CD4-positive, alpha-beta memory T cell (primary cell): Measurements from ENCODE around the gene MYOT. TPM values are rescaled to one million over a fixed set of nuclear protein-coding genes. Genes with fewer than 3 reads are reported as not detected.

Experiments used
- CTCF ChIA-PET: fragments of 350-600 bp; sonication (Branson Sonifier 250); formaldehyde crosslinking; loops from one replicate; lab custom pipeline; 2021; ENCODE audit warnings: inconsistent platforms; ENCODE audit not compliant: partially characterized antibody; lab: Charles Lee
- POLR2A ChIA-PET: fragments of 350-600 bp; sonication (Branson Sonifier 250); formaldehyde crosslinking; loops from one replicate; lab custom pipeline; 2021; ENCODE audit not compliant: partially characterized antibody; lab: Charles Lee
- DNase-seq, 5 donors: peaks; one replicate each; pipeline versions ENCODE4 v3.0.0 to v3.0.0-alpha.2; 2020 to 2022; ENCODE audit warnings: mixed read lengths in 1 of 5
- H3K27ac ChIP-seq: one replicate; pipeline ENCODE4 v1.7.0; 2013; ENCODE audit warnings: low read depth, low read length
- H3K27me3 ChIP-seq: 2 replicates; pipeline ENCODE4 v1.7.0; 2013; ENCODE audit warnings: mild to moderate bottlenecking, low read length, moderate library complexity; ENCODE audit not compliant: insufficient read depth
- H3K36me3 ChIP-seq: 2 replicates; pipeline ENCODE4 v1.7.0; 2013; ENCODE audit warnings: mild to moderate bottlenecking, low read length, moderate library complexity; ENCODE audit not compliant: insufficient read depth
- H3K4me1 ChIP-seq: 2 replicates; pipeline ENCODE4 v1.7.0; 2013; ENCODE audit warnings: mild to moderate bottlenecking, low read length, moderate library complexity; ENCODE audit not compliant: insufficient read depth
- H3K4me3 ChIP-seq, 2 donors: one replicate each; pipeline ENCODE4 v1.7.0; 2013; ENCODE audit warnings: low read length in 2 of 2, mild to moderate bottlenecking in 1 of 2
- H3K9me3 ChIP-seq, 2 donors: one replicate each; pipeline ENCODE4 v1.7.0; 2013; ENCODE audit warnings: low read length in 2 of 2, control low read depth in 1 of 2; ENCODE audit not compliant: control insufficient read depth in 1 of 2
- H3K27ac Mint-ChIP-seq, 7 donors: one replicate each; pipeline ENCODE4 v1.8.0; 2020 to 2021; ENCODE audit warnings: mixed read lengths in 7 of 7, mild to moderate bottlenecking in 6 of 7, inconsistent platforms in 3 of 7, moderate library complexity in 3 of 7
- H3K27me3 Mint-ChIP-seq, 2 donors: one replicate each; pipeline ENCODE4 v1.8.0; 2020 to 2021; ENCODE audit warnings: mixed read lengths in 2 of 2
- H3K36me3 Mint-ChIP-seq, 2 donors: one replicate each; pipeline ENCODE4 v1.8.0; 2020 to 2021; ENCODE audit warnings: mixed read lengths in 2 of 2, inconsistent platforms in 1 of 2, mild to moderate bottlenecking in 1 of 2
- H3K4me1 Mint-ChIP-seq, 4 donors: one replicate each; pipeline ENCODE4 v1.8.0; 2020 to 2021; ENCODE audit warnings: mixed read lengths in 4 of 4, mild to moderate bottlenecking in 1 of 4
- H3K4me3 Mint-ChIP-seq, 8 donors: one replicate each; pipeline ENCODE4 v1.8.0; 2020 to 2021; ENCODE audit warnings: mixed read lengths in 8 of 8, mild to moderate bottlenecking in 7 of 8, moderate library complexity in 6 of 8, inconsistent platforms in 3 of 8
- H3K9me3 Mint-ChIP-seq, 8 donors: one replicate each; pipeline ENCODE4 v1.8.0; 2020 to 2021; ENCODE audit warnings: mixed read lengths in 8 of 8, mild to moderate bottlenecking in 5 of 8, inconsistent platforms in 3 of 8, moderate library complexity in 1 of 8
- intact Hi-C: fragments of 100-400 bp; cut with micrococcal nuclease; formaldehyde crosslinking; loops from one replicate; pipeline ENCODE4 v1.15.1; 2023
- polyA plus RNA-seq, 2 donors: library from polyadenylated mRNA; unstranded; fragments of 300-500 nt; fragmentation: Illumina TruSeq; gene quantifications; one replicate each; pipeline ENCODE4 v1.2.3, GENCODE V29; 2021
- total RNA-seq, 2 experiments: library from RNA; stranded (reverse); gene quantifications; one replicate each; pipeline ENCODE4 v1.2.3, GENCODE V29; 2021

Gene MYOT, protein sequence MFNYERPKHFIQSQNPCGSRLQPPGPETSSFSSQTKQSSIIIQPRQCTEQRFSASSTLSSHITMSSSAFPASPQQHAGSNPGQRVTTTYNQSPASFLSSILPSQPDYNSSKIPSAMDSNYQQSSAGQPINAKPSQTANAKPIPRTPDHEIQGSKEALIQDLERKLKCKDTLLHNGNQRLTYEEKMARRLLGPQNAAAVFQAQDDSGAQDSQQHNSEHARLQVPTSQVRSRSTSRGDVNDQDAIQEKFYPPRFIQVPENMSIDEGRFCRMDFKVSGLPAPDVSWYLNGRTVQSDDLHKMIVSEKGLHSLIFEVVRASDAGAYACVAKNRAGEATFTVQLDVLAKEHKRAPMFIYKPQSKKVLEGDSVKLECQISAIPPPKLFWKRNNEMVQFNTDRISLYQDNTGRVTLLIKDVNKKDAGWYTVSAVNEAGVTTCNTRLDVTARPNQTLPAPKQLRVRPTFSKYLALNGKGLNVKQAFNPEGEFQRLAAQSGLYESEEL
- total RNA-seq (not detected), polyA plus RNA-seq (under 1 TPM in 1 of 2 donors, not detected in 1; 0.23 TPM)

DNA sequence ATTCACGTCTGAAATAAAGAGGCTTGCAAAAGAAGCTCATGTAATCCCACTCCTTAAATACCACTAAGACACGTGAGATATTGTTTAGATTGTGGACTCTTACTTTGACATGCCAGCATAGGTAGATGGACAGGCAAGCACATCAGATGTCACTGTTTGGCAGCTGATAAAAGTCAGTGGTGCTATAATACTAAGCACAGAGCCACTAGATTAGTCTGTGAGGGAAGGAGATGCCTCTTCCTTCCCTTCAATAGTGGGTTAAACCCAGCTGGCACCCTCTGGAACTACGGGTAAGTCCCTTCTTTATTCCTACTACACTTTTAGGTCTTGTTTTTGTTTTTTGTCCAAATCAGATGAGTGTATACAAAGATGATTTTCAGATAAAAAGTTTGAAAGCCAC lies at the start of gene MYOT:
MYOT (plus strand) TSS at position 197 of the 400 bp plus-strand sequence. CDS start 2,792 bp downstream, outside the sequence.
- intact Hi-C loops = no loop called here
- no peaks in the 10 kb centered on the region for H3K27me3 Mint-ChIP-seq
- H3K36me3 ChIP-seq = no peaks in the 10 kb centered on the region
- H3K9me3 Mint-ChIP-seq = no peaks in the 10 kb centered on the region
- H3K4me1 Mint-ChIP-seq = no peaks in the 10 kb centered on the region
- H3K4me3 Mint-ChIP-seq = no peak within 1 kb of the TSS
- H3K27ac ChIP-seq = no peak within 1 kb of the TSS
- H3K36me3 Mint-ChIP-seq = no peaks in the 10 kb centered on the region
- ChIA-PET POLR2A (no interaction called here), CTCF (no interaction called here)
- H3K4me1 ChIP-seq = no peaks in the 10 kb centered on the region
- H3K4me3 ChIP-seq = no peak within 1 kb of the TSS
- H3K9me3 ChIP-seq = no peaks in the 10 kb centered on the region
- H3K27me3 ChIP-seq = no peaks in the 10 kb centered on the region
- H3K27ac Mint-ChIP-seq = no peak within 1 kb of the TSS
- no peak for DNase-seq

DNA sequence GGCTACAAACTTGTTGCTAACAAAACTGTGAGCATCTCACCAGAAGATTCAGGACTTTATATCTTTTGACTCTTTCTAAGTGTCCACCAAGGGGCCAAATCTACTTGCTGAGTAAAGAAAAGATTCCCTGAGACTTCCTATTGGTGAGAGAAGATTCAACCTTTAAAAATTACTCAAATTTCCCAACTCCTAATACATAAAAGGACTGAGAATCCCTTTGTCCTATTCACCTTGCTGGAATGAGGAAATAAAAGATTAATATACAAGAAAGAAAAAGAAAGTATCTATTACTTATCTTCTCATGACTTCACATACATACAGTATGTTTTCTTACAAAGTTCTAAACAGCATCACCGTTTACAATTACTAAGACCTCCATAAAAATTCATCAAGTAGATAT lies 47.9 kb upstream of the MYOT start:
- no peaks in the 10 kb centered on the region for H3K27me3 ChIP-seq
- intact Hi-C loops = no loop called here
- no peak overlapping the region for H3K27ac Mint-ChIP-seq
- H3K9me3 ChIP-seq = no peaks in the 10 kb centered on the region
- CTCF ChIA-PET = no interaction called here
- no peaks in the 10 kb centered on the region for H3K4me1 Mint-ChIP-seq
- no peaks in the 10 kb centered on the region for H3K4me1 ChIP-seq
- H3K27me3 Mint-ChIP-seq = no peaks in the 10 kb centered on the region
- no peak overlapping the region for H3K27ac ChIP-seq
- no peak overlapping the region for H3K4me3 ChIP-seq
- no peaks in the 10 kb centered on the region for H3K36me3 ChIP-seq
- H3K36me3 Mint-ChIP-seq = no peaks in the 10 kb centered on the region
- H3K4me3 Mint-ChIP-seq = peak overlapping the region in 1 of 8 donors; percentile 7
- peaks cover 0 to under 1% (median 0%) of the 10 kb centered on the region in 8 donors for H3K9me3 Mint-ChIP-seq
- POLR2A ChIA-PET = no interaction called here
- no peak for DNase-seq

DNA sequence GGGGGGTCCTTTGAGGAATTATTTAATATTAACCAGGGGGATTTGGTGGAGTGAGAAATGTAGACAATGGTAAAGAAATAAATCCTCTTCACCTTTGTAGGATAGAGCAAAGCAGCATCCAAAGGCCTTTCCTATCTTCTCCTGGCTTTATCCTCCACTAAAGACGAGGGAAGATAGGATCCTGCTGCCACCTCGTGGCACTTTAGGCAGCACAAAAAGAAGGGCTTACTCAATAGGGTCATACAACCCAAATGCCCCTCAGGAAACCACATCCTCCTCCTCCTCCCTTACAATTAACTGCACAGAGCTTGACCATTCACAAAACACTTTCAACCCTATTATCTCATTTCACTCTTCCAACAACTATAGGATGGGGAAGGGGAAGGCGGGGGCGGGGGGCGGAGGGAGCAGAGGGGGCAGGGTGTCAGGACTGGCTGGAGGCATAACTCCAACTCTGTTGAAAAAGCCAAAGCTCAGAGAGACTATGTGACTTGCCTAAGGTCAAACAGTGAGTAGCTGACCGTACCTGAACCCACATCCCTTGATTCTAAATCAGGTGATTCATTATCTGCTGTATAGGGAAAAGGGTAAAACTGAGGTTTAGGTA lies 45.4 kb upstream of the MYOT start:
- Histone ChIP-seq H3K27me3 (no peaks in the 10 kb centered on the region), H3K4me1 (no peaks in the 10 kb centered on the region), H3K27ac (no peak overlapping the region), H3K9me3 (no peaks in the 10 kb centered on the region), H3K36me3 (no peaks in the 10 kb centered on the region), H3K4me3 (no peak overlapping the region)
- Mint-ChIP-seq H3K36me3 (peaks cover 0 to 8% of the 10 kb centered on the region in 2 donors), H3K27ac (peak overlapping the region in 1 of 7 donors; percentile 42), H3K27me3 (no peaks in the 10 kb centered on the region), H3K4me1 (no peaks in the 10 kb centered on the region), H3K4me3 (no peak overlapping the region), H3K9me3 (peaks cover 0 to 14% (median 8%) of the 10 kb centered on the region in 8 donors)
- no peak for DNase-seq
- CTCF ChIA-PET = interaction anchor here (1.6 kb wide), 1 partner anchor 43 kb away, joined by 4 read pairs; no protein-coding TSS in a partner anchor
- POLR2A ChIA-PET = no interaction called here
- intact Hi-C loops = no loop called here

DNA sequence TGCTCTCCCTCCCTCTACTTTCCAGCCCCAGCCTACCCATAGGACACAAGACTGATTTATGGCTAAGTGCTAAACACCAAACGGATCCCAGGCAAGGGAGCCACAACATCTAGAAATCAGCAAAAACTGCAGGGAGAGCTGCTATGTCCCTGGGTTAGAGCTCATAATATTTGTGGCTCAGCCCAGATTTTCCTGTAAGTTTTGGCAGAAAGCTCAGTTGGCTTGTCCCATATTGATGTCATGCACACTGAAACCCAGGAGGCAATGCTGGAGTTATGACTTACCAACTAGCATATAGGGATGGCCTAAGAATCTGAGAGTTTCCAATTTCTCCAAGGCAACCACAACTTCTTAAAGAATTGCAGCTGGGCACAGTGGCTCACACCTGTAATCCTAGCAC lies 44.7 kb upstream of the MYOT start:
- Histone ChIP-seq H3K27ac (no peak overlapping the region), H3K4me3 (no peak overlapping the region), H3K36me3 (no peaks in the 10 kb centered on the region), H3K9me3 (no peaks in the 10 kb centered on the region), H3K27me3 (no peaks in the 10 kb centered on the region), H3K4me1 (no peaks in the 10 kb centered on the region)
- peaks cover 0 to 14% (median 9%) of the 10 kb centered on the region in 8 donors for H3K9me3 Mint-ChIP-seq
- H3K4me3 Mint-ChIP-seq = no peak overlapping the region
- H3K4me1 Mint-ChIP-seq = no peaks in the 10 kb centered on the region
- intact Hi-C loops = no loop called here
- H3K36me3 Mint-ChIP-seq = peaks cover 0 to 9% of the 10 kb centered on the region in 2 donors
- ChIA-PET POLR2A (no interaction called here), CTCF (interaction anchor here (1.6 kb wide), 1 partner anchor 44 kb away, joined by 4 read pairs; no protein-coding TSS in a partner anchor)
- no peak for DNase-seq
- H3K27me3 Mint-ChIP-seq = no peaks in the 10 kb centered on the region
- H3K27ac Mint-ChIP-seq = no peak overlapping the region

DNA sequence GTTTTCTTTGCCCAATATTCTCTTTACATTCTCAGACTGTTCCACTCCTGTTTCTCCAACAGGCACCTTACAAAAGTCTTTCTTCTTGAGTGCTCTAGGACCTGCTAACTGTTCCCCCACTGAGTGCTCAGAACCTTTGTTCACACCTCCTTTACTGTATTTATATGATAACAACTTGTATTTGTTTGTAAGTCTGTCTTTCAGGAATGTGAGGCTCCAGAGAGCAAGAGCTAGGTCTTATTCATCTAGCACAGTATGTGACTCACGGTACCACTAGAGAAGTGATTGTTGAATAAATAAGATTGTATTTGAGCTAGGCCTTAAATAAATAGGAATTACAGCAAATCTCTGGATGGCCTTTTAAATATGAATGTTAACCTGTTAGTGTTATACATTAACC lies 42.5 kb upstream of the MYOT start:
- Mint-ChIP-seq H3K4me3 (no peak overlapping the region), H3K27me3 (no peaks in the 10 kb centered on the region), H3K36me3 (peaks cover 0 to 9% of the 10 kb centered on the region in 2 donors), H3K27ac (no peak overlapping the region), H3K4me1 (no peaks in the 10 kb centered on the region), H3K9me3 (peaks cover 0 to 14% (median 9%) of the 10 kb centered on the region in 8 donors)
- Histone ChIP-seq H3K4me1 (no peaks in the 10 kb centered on the region), H3K27ac (no peak overlapping the region), H3K27me3 (no peaks in the 10 kb centered on the region), H3K9me3 (no peaks in the 10 kb centered on the region), H3K36me3 (no peaks in the 10 kb centered on the region), H3K4me3 (no peak overlapping the region)
- no peak for DNase-seq
- intact Hi-C loops = no loop called here
- ChIA-PET POLR2A (no interaction called here), CTCF (interaction anchor here (0.9 kb wide), 1 partner anchor 46 kb away, joined by 3 read pairs; no protein-coding TSS in a partner anchor)

DNA sequence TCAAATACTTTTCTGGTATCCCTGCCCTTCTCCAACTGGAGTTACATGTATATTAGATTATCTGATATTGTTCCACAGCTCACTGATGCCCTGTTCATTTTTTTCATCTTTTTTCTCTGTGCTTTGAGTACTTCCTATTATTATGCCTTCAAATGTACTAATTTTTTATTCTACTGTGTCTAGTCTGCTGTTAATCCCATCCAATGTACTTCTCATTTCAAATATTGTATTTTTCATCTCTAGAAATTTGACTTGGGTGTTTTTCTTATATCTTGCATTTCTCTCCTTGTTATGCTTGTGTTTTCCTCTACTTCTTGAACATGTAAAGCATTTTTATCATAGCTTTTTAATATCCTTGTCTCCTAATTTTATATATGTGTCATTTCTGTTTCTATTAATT lies 41.6 kb upstream of the MYOT start:
- H3K4me3 ChIP-seq = no peak overlapping the region
- H3K27ac Mint-ChIP-seq = no peak overlapping the region
- H3K4me1 Mint-ChIP-seq = no peaks in the 10 kb centered on the region
- peaks cover 0 to 9% of the 10 kb centered on the region in 2 donors for H3K36me3 Mint-ChIP-seq
- ChIA-PET CTCF (no interaction called here), POLR2A (no interaction called here)
- H3K9me3 Mint-ChIP-seq = peaks cover 0 to 14% (median 9%) of the 10 kb centered on the region in 8 donors
- no peaks in the 10 kb centered on the region for H3K9me3 ChIP-seq
- H3K36me3 ChIP-seq = no peaks in the 10 kb centered on the region
- H3K27me3 ChIP-seq = no peaks in the 10 kb centered on the region
- no peak for DNase-seq
- no peaks in the 10 kb centered on the region for H3K27me3 Mint-ChIP-seq
- H3K4me3 Mint-ChIP-seq = no peak overlapping the region
- H3K27ac ChIP-seq = no peak overlapping the region
- intact Hi-C loops = no loop called here
- H3K4me1 ChIP-seq = no peaks in the 10 kb centered on the region

DNA sequence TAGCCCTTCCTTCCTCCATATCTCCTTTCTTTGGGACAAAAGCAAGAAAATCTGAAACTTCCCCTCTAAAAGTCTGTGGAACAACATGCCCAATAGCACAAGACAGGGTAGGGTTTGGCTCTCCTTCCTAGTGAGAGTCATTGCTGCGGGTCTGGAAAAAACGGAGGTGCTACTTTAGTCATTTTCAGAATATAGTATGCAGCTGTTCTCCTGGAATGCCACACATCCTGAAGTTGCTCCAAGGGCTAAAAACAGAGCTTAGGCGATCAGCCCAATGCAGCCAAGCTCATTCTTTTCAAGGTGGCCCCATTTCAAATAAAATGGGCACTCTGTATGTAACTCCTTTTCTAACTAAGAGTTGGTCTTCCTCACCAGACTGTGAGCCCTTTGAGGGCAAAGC lies 39.5 kb upstream of the MYOT start:
- H3K4me3 ChIP-seq = no peak overlapping the region
- no peaks in the 10 kb centered on the region for H3K4me1 ChIP-seq
- intact Hi-C loops = no loop called here
- H3K4me1 Mint-ChIP-seq = no peaks in the 10 kb centered on the region
- no peak overlapping the region for H3K4me3 Mint-ChIP-seq
- no peak overlapping the region for H3K27ac ChIP-seq
- no peak overlapping the region for H3K27ac Mint-ChIP-seq
- POLR2A ChIA-PET = no interaction called here
- DNase-seq = no peak
- CTCF ChIA-PET = no interaction called here
- no peaks in the 10 kb centered on the region for H3K27me3 ChIP-seq
- peaks cover 0 to 14% (median 9%) of the 10 kb centered on the region in 8 donors for H3K9me3 Mint-ChIP-seq
- H3K36me3 ChIP-seq = no peaks in the 10 kb centered on the region
- no peaks in the 10 kb centered on the region for H3K27me3 Mint-ChIP-seq
- no peaks in the 10 kb centered on the region for H3K9me3 ChIP-seq
- peaks cover 0 to 9% of the 10 kb centered on the region in 2 donors for H3K36me3 Mint-ChIP-seq
